RWPE1 (cell line): ENCODE measurements around the gene NEIL3.

ENCODE experiments used
- CTCF ChIA-PET: fragments of 350-600 bp; sonication (Branson Sonifier 250); formaldehyde crosslinking; extraction: SDS; loops from one replicate; lab custom pipeline; 2021; lab: Yijun Ruan, JAX
- POLR2A ChIA-PET: fragments of 400-600 bp; formaldehyde crosslinking; extraction: SDS; loops from one replicate; lab custom pipeline; 2020; ENCODE audit warnings: antibody characterized with exemption; ENCODE audit not compliant: low non-redundant PET; lab: Yijun Ruan, JAX
- DNase-seq: peaks from one replicate; pipeline ENCODE4 v3.0.0; 2012; ENCODE audit warnings: low spot score
- H3K27ac ChIP-seq: fragments of 450-650 bp; 2 replicates; pipeline ENCODE4 v1.5.1; 2017
- TF ChIP-seq, protein P1 (sequence below): fragments of 450-650 bp; conservative IDR thresholded peaks from 2 replicates; pipeline ENCODE4 v1.5.1; 2017; ENCODE audit warnings: low read depth, mild to moderate bottlenecking

The NEIL3 gene

GRCh38 chr4:177308847-177309521 lies 690 bp upstream of the NEIL3 start:
- TF ChIP-seq, protein P1, sequence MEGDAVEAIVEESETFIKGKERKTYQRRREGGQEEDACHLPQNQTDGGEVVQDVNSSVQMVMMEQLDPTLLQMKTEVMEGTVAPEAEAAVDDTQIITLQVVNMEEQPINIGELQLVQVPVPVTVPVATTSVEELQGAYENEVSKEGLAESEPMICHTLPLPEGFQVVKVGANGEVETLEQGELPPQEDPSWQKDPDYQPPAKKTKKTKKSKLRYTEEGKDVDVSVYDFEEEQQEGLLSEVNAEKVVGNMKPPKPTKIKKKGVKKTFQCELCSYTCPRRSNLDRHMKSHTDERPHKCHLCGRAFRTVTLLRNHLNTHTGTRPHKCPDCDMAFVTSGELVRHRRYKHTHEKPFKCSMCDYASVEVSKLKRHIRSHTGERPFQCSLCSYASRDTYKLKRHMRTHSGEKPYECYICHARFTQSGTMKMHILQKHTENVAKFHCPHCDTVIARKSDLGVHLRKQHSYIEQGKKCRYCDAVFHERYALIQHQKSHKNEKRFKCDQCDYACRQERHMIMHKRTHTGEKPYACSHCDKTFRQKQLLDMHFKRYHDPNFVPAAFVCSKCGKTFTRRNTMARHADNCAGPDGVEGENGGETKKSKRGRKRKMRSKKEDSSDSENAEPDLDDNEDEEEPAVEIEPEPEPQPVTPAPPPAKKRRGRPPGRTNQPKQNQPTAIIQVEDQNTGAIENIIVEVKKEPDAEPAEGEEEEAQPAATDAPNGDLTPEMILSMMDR = no peak
- ChIA-PET CTCF (interaction anchor here (0.6 to 0.7 kb wide), 2 partner anchors 17 to 83 kb away, joined by 3 read pairs; no protein-coding TSS in a partner anchor), POLR2A (no interaction called here)
- no peak for DNase-seq
- H3K27ac ChIP-seq = peak overlapping the region; percentile 82

GRCh38 chr4:177311589-177311988 lies 1.9 kb downstream of the NEIL3 start:
- POLR2A ChIA-PET = no interaction called here
- no peak for DNase-seq
- CTCF ChIA-PET = no interaction called here
- TF ChIP-seq, protein P1 = no peak
- no peak overlapping the region for H3K27ac ChIP-seq

- ChIA-PET POLR2A (no interaction called here), CTCF (interaction anchor here (0.6 kb wide), 1 partner anchor 220 kb away, joined by 3 read pairs; no protein-coding TSS in a partner anchor)
- no peak for DNase-seq
- no peak overlapping the region for H3K27ac ChIP-seq
- TF ChIP-seq, protein P1 = no peak
These were observed 3.6 kb downstream of the NEIL3 start for GRCh38 chr4:177313263-177313662.

DNA sequence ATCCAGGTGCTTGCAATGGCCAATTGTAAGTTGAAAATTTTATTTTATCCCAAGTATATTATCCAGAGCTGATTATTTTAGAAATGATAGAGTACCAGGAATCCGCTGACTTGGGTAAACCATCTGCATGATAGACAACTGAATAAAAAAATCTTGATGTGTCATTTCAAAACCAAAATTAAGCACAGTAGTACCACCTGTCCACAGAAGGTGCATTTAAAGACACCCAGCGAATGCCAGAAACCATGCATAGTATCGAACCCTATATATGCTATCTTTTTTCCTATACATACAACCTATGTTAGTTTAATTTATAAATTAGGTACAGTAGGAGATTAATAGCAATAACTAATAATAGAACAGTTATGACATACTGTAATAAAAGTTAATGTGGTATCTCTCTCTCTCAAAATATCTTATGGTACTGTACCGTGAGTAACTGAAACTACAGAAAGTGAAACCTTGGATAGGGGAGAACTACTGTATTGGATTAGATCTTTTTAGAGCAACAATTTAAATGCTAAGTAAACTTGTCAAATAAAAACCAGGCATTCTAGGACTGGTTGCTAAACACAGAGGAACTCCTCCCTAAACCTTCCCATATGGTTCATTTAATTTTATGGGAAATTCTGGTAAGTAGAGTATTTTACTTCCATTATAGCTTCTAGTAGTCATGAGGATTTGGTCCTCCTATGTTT lies 6.2 kb downstream of the NEIL3 start:
- ChIA-PET CTCF (interaction anchor here (0.6 kb wide), 1 partner anchor 11 kb away, joined by 6 read pairs; no protein-coding TSS in a partner anchor), POLR2A (no interaction called here)
- DNase-seq = no peak
- H3K27ac ChIP-seq = no peak overlapping the region
- TF ChIP-seq, protein P1 = no peak

DNA sequence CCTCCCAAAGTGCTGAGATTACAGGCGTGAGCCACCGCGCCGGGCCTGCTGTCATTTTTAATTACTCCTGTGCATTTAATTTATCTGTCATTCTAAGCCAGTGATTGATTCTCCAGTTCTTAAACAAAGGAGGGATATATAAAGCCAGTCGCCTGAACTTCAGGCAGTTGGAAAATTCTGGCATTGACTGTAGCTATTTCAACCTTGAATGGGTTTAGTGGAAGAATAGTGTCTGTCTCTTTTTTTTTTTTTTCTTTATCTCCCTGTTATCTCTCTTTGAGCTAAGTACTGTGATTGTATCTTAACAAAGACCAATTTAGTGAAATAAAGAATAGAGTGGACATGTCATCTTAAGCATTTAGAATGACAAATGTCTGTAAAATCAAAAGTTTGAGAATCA lies 11.0 kb downstream of the NEIL3 start:
- TF ChIP-seq, protein P1 = no peak
- ChIA-PET POLR2A (no interaction called here), CTCF (no interaction called here)
- H3K27ac ChIP-seq = no peak overlapping the region
- DNase-seq = no peak

DNA sequence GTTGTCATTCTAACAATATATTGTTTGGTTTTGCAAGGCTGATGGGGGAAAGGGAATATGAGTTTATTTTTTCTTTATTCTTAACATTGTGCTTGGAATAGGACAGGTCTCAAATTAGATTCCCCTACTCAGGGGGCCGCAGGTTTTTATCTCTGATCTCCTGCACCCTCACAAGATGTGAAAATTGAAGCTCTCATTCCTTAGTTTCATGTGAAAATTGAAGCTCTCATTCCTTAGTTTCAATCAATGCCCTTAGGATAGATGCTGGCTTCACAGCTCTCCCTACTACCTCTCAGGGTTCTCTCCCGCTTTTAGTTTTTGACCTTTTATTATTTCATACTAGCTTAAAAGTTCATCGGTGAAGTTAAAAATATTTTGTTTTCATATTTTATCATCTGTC lies 12.0 kb downstream of the NEIL3 start:
- TF ChIP-seq, protein P1 = no peak
- H3K27ac ChIP-seq = no peak overlapping the region
- DNase-seq = no peak
- POLR2A ChIA-PET = no interaction called here
- CTCF ChIA-PET = interaction anchor here (0.6 kb wide), 2 partner anchors 13 to 1991 kb away, joined by 3 to 5 read pairs; no protein-coding TSS in a partner anchor
